K562 (cell line): ENCODE measurements around the gene MAD1L1. TPM values are rescaled to one million over a fixed set of nuclear protein-coding genes. Genes with fewer than 3 reads are reported as not detected.

Source experiments
- CBFB ChIP-seq: sonication (generic); formaldehyde crosslinking; IDR thresholded peaks from 2 replicates; pipeline ENCODE4 v1.4.0; 2020; ENCODE audit warnings: mild to moderate bottlenecking, missing genetic modification reagents
- CCNT2 ChIP-seq: IDR thresholded peaks from 2 replicates; pipeline ENCODE4 v1.6.1; 2011; ENCODE audit warnings: borderline replicate concordance, low read depth, mild to moderate bottlenecking, moderate library complexity, mixed read lengths, low read length; ENCODE audit not compliant: insufficient read length; ENCODE audit errors: extremely low read depth
- CHD2 ChIP-seq: IDR thresholded peaks from 2 replicates; pipeline ENCODE4 v1.6.1; 2011; ENCODE audit warnings: low read depth, low read length
- ESRRA ChIP-seq: fragments of 450-650 bp; IDR thresholded peaks from 2 replicates; pipeline ENCODE4 v1.6.1; 2014; ENCODE audit warnings: low read depth, mild to moderate bottlenecking, moderate library complexity, borderline replicate concordance
- KAT2B ChIP-seq: IDR thresholded peaks from one replicate; pipeline ENCODE4 v1.6.1; 2012; ENCODE audit warnings: low read depth, mild to moderate bottlenecking, control low read depth, inconsistent platforms, low read length, moderate library complexity
- MAFG ChIP-seq: fragments of 450-650 bp; conservative IDR thresholded peaks from 2 replicates; pipeline ENCODE4 v1.6.1; 2016; ENCODE audit warnings: missing genetic modification characterization, missing compliant biosample characterization
- MED1 ChIP-seq: sonication (generic); formaldehyde crosslinking; IDR thresholded peaks from 2 replicates; pipeline ENCODE4 v1.8.1; 2023; ENCODE audit warnings: missing genetic modification reagents, borderline replicate concordance
- PHF20 ChIP-seq: fragments of 450-650 bp; IDR thresholded peaks from 2 replicates; pipeline ENCODE4 v1.6.1; 2018; ENCODE audit not compliant: partially characterized antibody
- POLR3A ChIP-seq: IDR thresholded peaks from 2 replicates; pipeline ENCODE4 v1.6.1; 2011; ENCODE audit warnings: borderline replicate concordance, mild to moderate bottlenecking, moderate library complexity; ENCODE audit not compliant: insufficient read length, insufficient read depth; ENCODE audit errors: extremely low read depth
- RAD21 ChIP-seq, 2 experiments: fragments of 250-450 bp in 1 of 2; fragments of 450-650 bp in 1 of 2; sonication (Bioruptor Pico) in 1 of 2; formaldehyde crosslinking in 1 of 2; IDR thresholded peaks in 1 of 2; conservative IDR thresholded peaks in 1 of 2; 2 replicates each; pipeline versions ENCODE4 v1.4.0 to v1.8.0; 2020 to 2022; ENCODE audit warnings: mild to moderate bottlenecking in 2 of 2, moderate library complexity in 1 of 2
- YBX1 ChIP-seq: fragments of 450-650 bp; IDR thresholded peaks from 2 replicates; pipeline ENCODE4 v1.7.1; 2016; ENCODE audit warnings: mild to moderate bottlenecking
- ZKSCAN8 ChIP-seq: fragments of 200-800 bp; sonication (Bioruptor generic); IDR thresholded peaks from 2 replicates; pipeline ENCODE4 v1.6.1; 2016; ENCODE audit warnings: missing genetic modification characterization, missing compliant biosample characterization
- ZNF165 ChIP-seq: fragments of 250-450 bp; sonication (Bioruptor Pico); IDR thresholded peaks from 2 replicates; pipeline ENCODE4 v1.4.0; 2020; ENCODE audit warnings: borderline replicate concordance
- ZNF282 ChIP-seq: sonication (generic); formaldehyde crosslinking; IDR thresholded peaks from 2 replicates; pipeline ENCODE4 v1.8.1; 2023; ENCODE audit warnings: missing genetic modification reagents
- ZNF431 ChIP-seq: sonication (generic); formaldehyde crosslinking; IDR thresholded peaks from 2 replicates; pipeline ENCODE4 v1.8.0; 2022; ENCODE audit warnings: mild to moderate bottlenecking, missing genetic modification reagents
- polyA plus RNA-seq, 8 experiments: library from polyadenylated mRNA; depleted of rRNA in 4 of 8; stranded (reverse) in 5 of 8; unstranded in 3 of 8; fragments of >200 nt; fragmentation: Nextera tagmentation in 2 of 8; fragmentation: Illumina TruSeq in 1 of 8; extraction: Ambion mirVana in 2 of 8; extraction: Trizol in 1 of 8; gene quantifications; 2 replicates each; pipeline versions ENCODE4 v1.2.1 to v1.2.3, GENCODE V29; 2011 to 2014; ENCODE audit warnings: inconsistent platforms in 1 of 8, missing spikeins in 1 of 8
- total RNA-seq, 7 experiments: library from RNA; depleted of rRNA in 6 of 7; stranded (reverse); fragments of >200 nt in 6 of 7; fragmentation: Illumina TruSeq in 2 of 7; extraction: Trizol in 2 of 7; gene quantifications; 2 replicates each; pipeline versions ENCODE4 v1.2.1 to v1.2.3, GENCODE V29; 2011 to 2021; ENCODE audit warnings: low replicate concordance in 1 of 7
- TF ChIP-seq, protein P1 (sequence below): sonication (generic); formaldehyde crosslinking; IDR thresholded peaks from 2 replicates; pipeline ENCODE4 v1.8.0; 2022; ENCODE audit warnings: mild to moderate bottlenecking, missing genetic modification reagents
- TF ChIP-seq, protein P2 (sequence below): fragments of 450-650 bp; formaldehyde crosslinking; IDR thresholded peaks from 2 replicates; pipeline ENCODE4 v1.4.0; 2020; ENCODE audit warnings: mild to moderate bottlenecking
- TF ChIP-seq, protein P3 (sequence below): fragments of 450-650 bp; IDR thresholded peaks from 2 replicates; pipeline ENCODE4 v1.6.1; 2018; ENCODE audit warnings: mild to moderate bottlenecking, low read depth; ENCODE audit not compliant: partially characterized antibody
- TF ChIP-seq, protein P4 (sequence below): fragments of 250-450 bp; sonication (Bioruptor Pico); IDR thresholded peaks from 2 replicates; pipeline ENCODE4 v1.8.0; 2022; ENCODE audit warnings: moderate library complexity, mild to moderate bottlenecking, inconsistent platforms
- TF ChIP-seq, protein P5 (sequence below): fragments of 450-650 bp; formaldehyde crosslinking; IDR thresholded peaks from 2 replicates; pipeline ENCODE4 v1.4.0; 2022; ENCODE audit warnings: missing genetic modification characterization
- TF ChIP-seq, protein P6 (sequence below), 2 experiments: fragments of 450-650 bp in 1 of 2; sonication (generic) in 1 of 2; formaldehyde crosslinking in 1 of 2; IDR thresholded peaks in 1 of 2; conservative IDR thresholded peaks in 1 of 2; 2 replicates each; pipeline versions ENCODE4 v1.6.1 to v1.8.1; 2016 to 2023; ENCODE audit warnings: mild to moderate bottlenecking in 2 of 2, moderate library complexity in 2 of 2, inconsistent platforms in 1 of 2, missing genetic modification reagents in 1 of 2

The MAD1L1 gene
- total and polyA plus RNA-seq, 9 of the 15 experiments (the other 6 are each of a cell fraction or from before 2014, with no cell fraction given), result 1.7 to 89.7 (median 18.0) TPM

DNA sequence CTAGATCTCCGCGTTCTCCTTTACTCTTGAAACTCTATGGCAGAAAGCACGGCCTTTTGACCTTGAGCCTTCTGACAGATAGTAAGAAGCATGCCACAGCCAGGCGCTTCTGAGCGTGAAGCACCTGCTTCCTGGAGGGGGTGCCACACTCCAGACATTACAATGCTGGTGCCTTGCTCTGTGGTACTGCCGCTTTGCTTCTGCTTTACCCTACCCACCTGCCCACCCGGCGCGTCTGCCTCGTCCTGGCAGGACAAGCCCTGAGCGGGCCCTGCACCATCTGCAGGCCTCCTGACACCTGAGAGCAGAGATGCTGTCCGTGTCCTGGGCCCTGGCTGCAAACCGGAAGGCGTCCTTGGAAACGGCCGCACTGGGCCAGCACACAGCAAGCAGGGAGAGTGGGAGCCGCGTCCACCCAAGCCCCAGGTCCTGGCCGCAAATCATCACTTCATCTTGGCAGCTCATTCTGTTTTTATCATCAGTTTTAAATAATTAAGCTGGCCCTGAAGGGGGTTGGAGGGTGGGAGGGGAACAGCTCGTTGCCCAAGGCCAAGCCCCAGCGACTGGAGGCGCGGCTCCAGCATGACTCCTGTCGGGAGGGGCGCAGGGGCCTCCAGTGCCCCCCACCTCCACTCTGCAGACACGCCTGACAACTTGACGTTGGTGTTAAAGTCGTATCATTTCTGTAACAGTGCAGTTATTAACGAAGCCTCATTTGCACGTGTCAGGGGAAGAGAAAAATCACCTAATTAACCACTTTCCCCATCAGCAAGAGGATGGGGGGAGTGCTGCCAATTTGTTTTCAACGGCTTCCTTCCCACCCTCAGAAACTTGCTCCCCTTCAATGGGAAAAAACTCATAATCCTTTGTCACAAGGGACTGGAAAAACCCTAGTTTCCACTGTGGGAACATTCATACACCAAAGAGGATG, 132.2 kb downstream of the MAD1L1 start (continued):
- TF ChIP-seq MED1 (CRISPR knock-in tag) (no peak), PHF20 (no peak), POLR3A (no peak), ZNF282 (no peak), CHD2 (no peak), CCNT2 (no peak), ZNF431 (CRISPR knock-in tag) (no peak), CBFB (CRISPR knock-in tag) (no peak), ZKSCAN8 (CRISPR knock-in tag) (no peak), RAD21 (CRISPR knock-in tag; conservative IDR thresholded peaks at IDR 0.05 in 1 of 2, IDR thresholded peaks at IDR 0.05 in 1 of 2) (peak in 1 of 2 experiments; percentile 12; a peak in 1 of 4 replicates), ESRRA (peak; percentile 84), KAT2B (no peak), ZNF165 (CRISPR knock-in tag) (no peak), MAFG (tag) (no peak), YBX1 (no peak)
- TF ChIP-seq, protein P1, sequence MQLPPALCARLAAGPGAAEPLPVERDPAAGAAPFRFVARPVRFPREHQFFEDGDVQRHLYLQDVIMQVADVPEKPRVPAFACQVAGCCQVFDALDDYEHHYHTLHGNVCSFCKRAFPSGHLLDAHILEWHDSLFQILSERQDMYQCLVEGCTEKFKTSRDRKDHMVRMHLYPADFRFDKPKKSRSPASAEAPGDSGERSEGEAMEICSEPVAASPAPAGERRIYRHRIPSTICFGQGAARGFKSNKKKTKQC (CRISPR knock-in tag), result no peak
- TF ChIP-seq, protein P2, sequence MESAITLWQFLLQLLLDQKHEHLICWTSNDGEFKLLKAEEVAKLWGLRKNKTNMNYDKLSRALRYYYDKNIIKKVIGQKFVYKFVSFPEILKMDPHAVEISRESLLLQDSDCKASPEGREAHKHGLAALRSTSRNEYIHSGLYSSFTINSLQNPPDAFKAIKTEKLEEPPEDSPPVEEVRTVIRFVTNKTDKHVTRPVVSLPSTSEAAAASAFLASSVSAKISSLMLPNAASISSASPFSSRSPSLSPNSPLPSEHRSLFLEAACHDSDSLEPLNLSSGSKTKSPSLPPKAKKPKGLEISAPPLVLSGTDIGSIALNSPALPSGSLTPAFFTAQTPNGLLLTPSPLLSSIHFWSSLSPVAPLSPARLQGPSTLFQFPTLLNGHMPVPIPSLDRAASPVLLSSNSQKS, result no peak
- TF ChIP-seq, protein P3, sequence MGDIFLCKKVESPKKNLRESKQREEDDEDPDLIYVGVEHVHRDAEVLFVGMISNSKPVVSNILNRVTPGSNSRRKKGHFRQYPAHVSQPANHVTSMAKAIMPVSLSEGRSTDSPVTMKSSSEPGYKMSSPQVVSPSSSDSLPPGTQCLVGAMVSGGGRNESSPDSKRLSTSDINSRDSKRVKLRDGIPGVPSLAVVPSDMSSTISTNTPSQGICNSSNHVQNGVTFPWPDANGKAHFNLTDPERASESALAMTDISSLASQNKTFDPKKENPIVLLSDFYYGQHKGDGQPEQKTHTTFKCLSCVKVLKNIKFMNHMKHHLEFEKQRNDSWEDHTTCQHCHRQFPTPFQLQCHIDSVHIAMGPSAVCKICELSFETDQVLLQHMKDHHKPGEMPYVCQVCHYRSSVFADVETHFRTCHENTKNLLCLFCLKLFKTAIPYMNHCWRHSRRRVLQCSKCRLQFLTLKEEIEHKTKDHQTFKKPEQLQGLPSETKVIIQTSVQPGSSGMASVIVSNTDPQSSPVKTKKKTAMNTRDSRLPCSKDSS, result no peak
- TF ChIP-seq, protein P4, sequence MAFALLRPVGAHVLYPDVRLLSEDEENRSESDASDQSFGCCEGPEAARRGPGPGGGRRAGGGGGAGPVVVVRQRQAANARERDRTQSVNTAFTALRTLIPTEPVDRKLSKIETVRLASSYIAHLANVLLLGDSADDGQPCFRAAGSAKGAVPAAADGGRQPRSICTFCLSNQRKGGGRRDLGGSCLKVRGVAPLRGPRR, result no peak
- TF ChIP-seq, protein P5, sequence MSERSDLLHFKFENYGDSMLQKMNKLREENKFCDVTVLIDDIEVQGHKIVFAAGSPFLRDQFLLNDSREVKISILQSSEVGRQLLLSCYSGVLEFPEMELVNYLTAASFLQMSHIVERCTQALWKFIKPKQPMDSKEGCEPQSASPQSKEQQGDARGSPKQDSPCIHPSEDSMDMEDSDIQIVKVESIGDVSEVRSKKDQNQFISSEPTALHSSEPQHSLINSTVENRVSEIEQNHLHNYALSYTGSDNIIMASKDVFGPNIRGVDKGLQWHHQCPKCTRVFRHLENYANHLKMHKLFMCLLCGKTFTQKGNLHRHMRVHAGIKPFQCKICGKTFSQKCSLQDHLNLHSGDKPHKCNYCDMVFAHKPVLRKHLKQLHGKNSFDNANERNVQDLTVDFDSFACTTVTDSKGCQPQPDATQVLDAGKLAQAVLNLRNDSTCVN (CRISPR knock-in tag), result no peak
- TF ChIP-seq, protein P6, sequence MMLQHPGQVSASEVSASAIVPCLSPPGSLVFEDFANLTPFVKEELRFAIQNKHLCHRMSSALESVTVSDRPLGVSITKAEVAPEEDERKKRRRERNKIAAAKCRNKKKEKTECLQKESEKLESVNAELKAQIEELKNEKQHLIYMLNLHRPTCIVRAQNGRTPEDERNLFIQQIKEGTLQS (IDR thresholded peaks at IDR 0.05), result peak; percentile 30
- TF ChIP-seq, protein P6 (CRISPR knock-in tag; conservative IDR thresholded peaks at IDR 0.05), result no peak
